Occipital lobe (tissue), 1 donor: ENCODE results near the gene RGS5. TPM values are rescaled to one million over a fixed set of nuclear protein-coding genes. Genes with fewer than 3 reads are reported as not detected.

ENCODE experiments used
- total RNA-seq: library from RNA; depleted of rRNA; stranded (reverse); fragments of >200 nt; gene quantifications from one replicate; pipeline ENCODE4 v1.2.3, GENCODE V29; 2014

Gene RGS5
- total RNA-seq, 1 donor from 2014 or later: 15.8 TPM

Other genes starting within 250 kb of the RGS5 start
- gene RGS4, start 133.6 kb downstream of the RGS5 start, total RNA-seq: 1.9 TPM
- 5.1 TPM for gene NUF2, start 119.0 kb upstream of the RGS5 start, total RNA-seq